ENCODE data around the gene PACRG.

- TF ChIP-seq CTCF (IDR thresholded peaks at IDR 0.05; ENCODE audit: insufficient read depth, low read length, poor library complexity, severe bottlenecking): no peak
- no peak for TF ChIP-seq EZH2phosphoT487 (conservative IDR thresholded peaks at IDR 0.05; ENCODE audit: low read length)
Measured at GRCh38 chr6:162708971-162709370, 18.8 kb upstream of the PACRG start.
